Rectal smooth muscle tissue (tissue), 1 donor: ENCODE measurements around the gene MAP2K1.

Experiments used
- H3K27ac ChIP-seq: one replicate; pipeline ENCODE4 v1.7.0; 2013; ENCODE audit warnings: low read depth, low read length, inconsistent platforms
- H3K27me3 ChIP-seq: one replicate; pipeline ENCODE4 v1.7.0; 2013; ENCODE audit warnings: low read length; ENCODE audit not compliant: control insufficient read depth, insufficient read depth
- H3K36me3 ChIP-seq: one replicate; pipeline ENCODE4 v1.7.0; 2013; ENCODE audit warnings: low read length; ENCODE audit not compliant: control insufficient read depth, insufficient read depth
- H3K4me1 ChIP-seq: one replicate; pipeline ENCODE4 v1.7.0; 2013; ENCODE audit warnings: low read length; ENCODE audit not compliant: control insufficient read depth, insufficient read depth
- H3K4me3 ChIP-seq: one replicate; pipeline ENCODE4 v1.7.0; 2013; ENCODE audit warnings: low read length
- H3K9ac ChIP-seq: one replicate; pipeline ENCODE4 v1.7.0; 2013; ENCODE audit warnings: low read length

The MAP2K1 gene

GRCh38 chr15:66474135-66474534, 87.4 kb downstream of the MAP2K1 start:
- no peak overlapping the region for H3K4me3 ChIP-seq
- H3K27me3 ChIP-seq, result no peaks in the 10 kb centered on the region
- no peak overlapping the region for H3K9ac ChIP-seq
- H3K27ac ChIP-seq, result no peak overlapping the region
- H3K36me3 ChIP-seq, result no peaks in the 10 kb centered on the region
- H3K4me1 ChIP-seq, result peaks cover 3% of the 10 kb centered on the region

GRCh38 chr15:66474963-66475362, 88.3 kb downstream of the MAP2K1 start:
- Histone ChIP-seq H3K36me3 (no peaks in the 10 kb centered on the region), H3K4me1 (peaks cover 3% of the 10 kb centered on the region), H3K9ac (no peak overlapping the region), H3K27ac (no peak overlapping the region), H3K4me3 (no peak overlapping the region), H3K27me3 (no peaks in the 10 kb centered on the region)

GRCh38 chr15:66476535-66476934, 89.8 kb downstream of the MAP2K1 start:
- H3K4me3 ChIP-seq, result no peak overlapping the region
- peaks cover 3% of the 10 kb centered on the region for H3K4me1 ChIP-seq
- H3K27ac ChIP-seq, result no peak overlapping the region
- H3K36me3 ChIP-seq, result no peaks in the 10 kb centered on the region
- no peaks in the 10 kb centered on the region for H3K27me3 ChIP-seq
- H3K9ac ChIP-seq, result no peak overlapping the region

GRCh38 chr15:66477011-66477410, 90.3 kb downstream of the MAP2K1 start:
- Histone ChIP-seq H3K4me1 (peaks cover 3% of the 10 kb centered on the region), H3K4me3 (no peak overlapping the region), H3K27ac (no peak overlapping the region), H3K27me3 (no peaks in the 10 kb centered on the region), H3K36me3 (peaks cover 4% of the 10 kb centered on the region), H3K9ac (no peak overlapping the region)

- no peaks in the 10 kb centered on the region for H3K4me1 ChIP-seq
- H3K9ac ChIP-seq, result no peak overlapping the region
- no peaks in the 10 kb centered on the region for H3K27me3 ChIP-seq
- no peak overlapping the region for H3K4me3 ChIP-seq
- H3K27ac ChIP-seq, result no peak overlapping the region
- peaks cover 5% of the 10 kb centered on the region for H3K36me3 ChIP-seq
Observed at GRCh38 chr15:66480267-66480666, 93.6 kb downstream of the MAP2K1 start.

GRCh38 chr15:66481107-66481856, 94.6 kb downstream of the MAP2K1 start:
- Histone ChIP-seq H3K4me1 (no peaks in the 10 kb centered on the region), H3K27ac (no peak overlapping the region), H3K36me3 (peaks cover 5% of the 10 kb centered on the region), H3K27me3 (no peaks in the 10 kb centered on the region), H3K9ac (no peak overlapping the region), H3K4me3 (no peak overlapping the region)

- Histone ChIP-seq H3K9ac (no peak overlapping the region), H3K27me3 (no peaks in the 10 kb centered on the region), H3K27ac (no peak overlapping the region), H3K4me1 (no peaks in the 10 kb centered on the region), H3K4me3 (no peak overlapping the region), H3K36me3 (peaks cover 6% of the 10 kb centered on the region)
Observed at GRCh38 chr15:66482539-66482938, 95.8 kb downstream of the MAP2K1 start.

GRCh38 chr15:66483131-66483566, 96.4 kb downstream of the MAP2K1 start:
- Histone ChIP-seq H3K27ac (no peak overlapping the region), H3K9ac (no peak overlapping the region), H3K27me3 (no peaks in the 10 kb centered on the region), H3K4me1 (no peaks in the 10 kb centered on the region), H3K36me3 (peaks cover 9% of the 10 kb centered on the region), H3K4me3 (no peak overlapping the region)

GRCh38 chr15:66484539-66485112, 97.9 kb downstream of the MAP2K1 start:
- Histone ChIP-seq H3K27me3 (no peaks in the 10 kb centered on the region), H3K4me1 (no peaks in the 10 kb centered on the region), H3K27ac (no peak overlapping the region), H3K4me3 (no peak overlapping the region), H3K36me3 (peaks cover 20% of the 10 kb centered on the region), H3K9ac (no peak overlapping the region)

GRCh38 chr15:66486887-66487286, 100.2 kb downstream of the MAP2K1 start:
- no peak overlapping the region for H3K27ac ChIP-seq
- no peak overlapping the region for H3K9ac ChIP-seq
- no peak overlapping the region for H3K4me3 ChIP-seq
- no peaks in the 10 kb centered on the region for H3K4me1 ChIP-seq
- no peaks in the 10 kb centered on the region for H3K27me3 ChIP-seq
- H3K36me3 ChIP-seq, result peaks cover 25% of the 10 kb centered on the region

GRCh38 chr15:66488525-66488924, 101.8 kb downstream of the MAP2K1 start:
- Histone ChIP-seq H3K36me3 (peaks cover 25% of the 10 kb centered on the region), H3K4me1 (no peaks in the 10 kb centered on the region), H3K4me3 (no peak overlapping the region), H3K27ac (no peak overlapping the region), H3K27me3 (no peaks in the 10 kb centered on the region), H3K9ac (no peak overlapping the region)

- Histone ChIP-seq H3K36me3 (peaks cover 27% of the 10 kb centered on the region), H3K27me3 (no peaks in the 10 kb centered on the region), H3K27ac (no peak overlapping the region)
Observed at GRCh38 chr15:66489179-66489791, 102.6 kb downstream of the MAP2K1 start.

More at GRCh38 chr15:66489179-66489791, 102.6 kb downstream of the MAP2K1 start:
- H3K4me1 ChIP-seq, result no peaks in the 10 kb centered on the region
- H3K9ac ChIP-seq, result no peak overlapping the region
- H3K4me3 ChIP-seq, result no peak overlapping the region
